ENCODE measurements around the gene TMEM42. TPM values are rescaled to one million over a fixed set of nuclear protein-coding genes. Genes with fewer than 3 reads are reported as not detected.

The TMEM42 gene
- total RNA-seq, 1 donor from 2014 or later: 9.6 TPM

GRCh38 chr3:44883999-44884431 lies 22.3 kb downstream of the TMEM42 start:
- no peak for DNase-seq
- Mint-ChIP-seq H3K4me3 (ENCODE audit: unreplicated experiment) (no peak overlapping the region), H3K9me3 (ENCODE audit: unreplicated experiment) (peaks cover 2% of the 10 kb centered on the region), H3K27ac (ENCODE audit: unreplicated experiment) (no peak overlapping the region), H3K4me1 (ENCODE audit: low read depth, unreplicated experiment) (no peaks in the 10 kb centered on the region), H3K36me3 (ENCODE audit: unreplicated experiment) (no peaks in the 10 kb centered on the region), H3K27me3 (ENCODE audit: unreplicated experiment) (peaks cover 4% of the 10 kb centered on the region)
- TF ChIP-seq CTCF (IDR thresholded peaks at IDR 0.05; ENCODE audit: partially characterized antibody, unreplicated experiment): no peak

GRCh38 chr3:44885618-44886017 lies 23.9 kb downstream of the TMEM42 start:
- Mint-ChIP-seq H3K27ac (ENCODE audit: unreplicated experiment) (no peak overlapping the region), H3K4me3 (ENCODE audit: unreplicated experiment) (no peak overlapping the region), H3K27me3 (ENCODE audit: unreplicated experiment) (peaks cover 1% of the 10 kb centered on the region), H3K36me3 (ENCODE audit: unreplicated experiment) (no peaks in the 10 kb centered on the region), H3K9me3 (ENCODE audit: unreplicated experiment) (peaks cover 4% of the 10 kb centered on the region), H3K4me1 (ENCODE audit: low read depth, unreplicated experiment) (no peaks in the 10 kb centered on the region)
- no peak for DNase-seq
- no peak for TF ChIP-seq CTCF (IDR thresholded peaks at IDR 0.05; ENCODE audit: partially characterized antibody, unreplicated experiment)

DNA sequence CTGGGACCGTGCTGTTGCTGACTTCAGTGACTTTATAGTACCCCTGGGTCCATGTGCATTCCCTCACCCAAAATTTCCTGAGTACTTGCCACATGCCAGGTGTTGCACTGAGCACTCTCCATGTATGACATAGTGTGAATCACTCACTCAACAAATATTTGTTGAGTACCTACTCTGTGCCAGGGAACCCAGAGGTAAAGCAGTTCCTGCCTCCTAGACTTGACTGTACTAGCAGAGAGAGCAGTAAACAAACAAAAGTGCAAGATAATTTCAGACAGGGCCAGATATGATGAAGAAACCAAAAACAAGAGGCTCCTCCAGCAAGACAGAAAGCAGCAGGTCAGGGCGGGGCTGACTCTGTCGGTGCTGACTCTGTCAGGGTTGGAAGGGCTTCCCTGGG lies 24.8 kb downstream of the TMEM42 start:
- Mint-ChIP-seq H3K9me3 (ENCODE audit: unreplicated experiment) (peaks cover 6% of the 10 kb centered on the region), H3K4me3 (ENCODE audit: unreplicated experiment) (no peak overlapping the region), H3K4me1 (ENCODE audit: low read depth, unreplicated experiment) (no peaks in the 10 kb centered on the region), H3K27me3 (ENCODE audit: unreplicated experiment) (peaks cover 1% of the 10 kb centered on the region), H3K36me3 (ENCODE audit: unreplicated experiment) (no peaks in the 10 kb centered on the region), H3K27ac (ENCODE audit: unreplicated experiment) (no peak overlapping the region)
- TF ChIP-seq CTCF (IDR thresholded peaks at IDR 0.05; ENCODE audit: partially characterized antibody, unreplicated experiment): no peak
- no peak for DNase-seq

- Mint-ChIP-seq H3K4me3 (ENCODE audit: unreplicated experiment) (no peak overlapping the region), H3K27ac (ENCODE audit: unreplicated experiment) (no peak overlapping the region), H3K4me1 (ENCODE audit: low read depth, unreplicated experiment) (no peaks in the 10 kb centered on the region), H3K9me3 (ENCODE audit: unreplicated experiment) (peaks cover 6% of the 10 kb centered on the region), H3K27me3 (ENCODE audit: unreplicated experiment) (peaks cover 1% of the 10 kb centered on the region), H3K36me3 (ENCODE audit: unreplicated experiment) (no peaks in the 10 kb centered on the region)
- no peak for DNase-seq
- no peak for TF ChIP-seq CTCF (IDR thresholded peaks at IDR 0.05; ENCODE audit: partially characterized antibody, unreplicated experiment)
These were observed 25.4 kb downstream of the TMEM42 start for GRCh38 chr3:44887101-44887500.

- no peaks in the 10 kb centered on the region for H3K36me3 Mint-ChIP-seq (ENCODE audit: unreplicated experiment)
- no peak overlapping the region for H3K27ac Mint-ChIP-seq (ENCODE audit: unreplicated experiment)
- no peak overlapping the region for H3K4me3 Mint-ChIP-seq (ENCODE audit: unreplicated experiment)
- TF ChIP-seq CTCF (IDR thresholded peaks at IDR 0.05; ENCODE audit: partially characterized antibody, unreplicated experiment): no peak
- H3K27me3 Mint-ChIP-seq (ENCODE audit: unreplicated experiment): no peaks in the 10 kb centered on the region
- no peaks in the 10 kb centered on the region for H3K4me1 Mint-ChIP-seq (ENCODE audit: low read depth, unreplicated experiment)
- H3K9me3 Mint-ChIP-seq (ENCODE audit: unreplicated experiment): peaks cover 4% of the 10 kb centered on the region
- no peak for DNase-seq
These were observed 28.5 kb downstream of the TMEM42 start for GRCh38 chr3:44890258-44890657.

Data from glutamatergic neuron (in vitro differentiated cells).